Measurements from ENCODE around the gene SEC61A2.
"Not testable (repeated sequence)": the region's sequence is repeated elsewhere in the genome, so short reads cannot be mapped to it uniquely, and the experiment has no call there.

SEC61A2 gene

DNA sequence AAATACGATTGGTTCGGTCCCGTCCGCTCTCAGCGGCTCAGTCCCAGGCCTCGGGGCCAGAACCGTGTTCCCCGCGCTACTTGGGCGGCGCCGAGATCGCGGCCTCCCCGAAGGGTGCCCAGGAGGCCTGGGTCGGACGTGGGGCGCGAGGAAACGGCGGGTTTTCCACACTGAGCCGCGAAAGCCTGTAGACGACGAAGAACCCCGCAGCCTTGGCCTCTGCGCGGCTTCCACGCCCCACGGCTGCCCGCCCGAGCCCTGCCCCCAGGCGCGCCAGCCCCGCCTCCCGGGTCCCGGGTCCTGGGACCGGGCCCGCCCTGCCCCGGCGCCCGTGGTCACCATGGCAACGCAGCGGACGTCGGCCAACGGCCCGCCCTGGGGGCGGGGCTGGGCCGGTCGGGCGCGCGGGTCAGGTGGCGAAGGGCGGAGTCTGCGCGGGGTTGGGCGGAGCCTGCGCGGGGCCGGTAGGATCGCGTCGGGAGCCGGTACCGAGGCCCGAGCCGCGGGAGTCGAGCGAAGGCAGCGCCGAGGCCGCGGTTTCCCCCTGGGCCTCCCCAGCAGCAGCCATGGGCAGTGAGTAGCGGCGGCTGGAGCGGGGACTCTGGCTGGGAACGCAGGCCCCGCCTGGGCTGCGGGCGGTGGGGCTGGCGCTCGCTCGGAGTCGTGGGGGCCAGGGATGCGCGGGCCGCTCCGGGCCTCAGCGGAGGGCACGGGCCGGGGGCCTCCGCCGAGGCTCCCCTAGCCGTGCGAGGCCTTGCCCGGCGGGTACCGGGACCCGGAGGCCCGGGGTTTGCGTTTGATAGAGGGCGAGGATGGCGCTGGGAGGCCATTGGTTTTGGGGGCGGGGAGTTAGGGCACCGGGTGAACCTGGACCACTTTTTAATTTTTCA, at the start of gene SEC61A2:
TSS of gene SEC61A2 (plus strand) at position 456 of the 890 bp plus-strand sequence. CDS start at position 567, 111 bp downstream.
- intact Hi-C loops (cut with DNase I), result loop anchor here (1.0 to 2.0 kb wide), 3 partner anchors 61 to 87 kb away; partner anchors contain the start of genes DHTKD1, NUDT5 and UPF2
- DNase-seq, result peak; percentile 90 to 100 (median 96)

DNA sequence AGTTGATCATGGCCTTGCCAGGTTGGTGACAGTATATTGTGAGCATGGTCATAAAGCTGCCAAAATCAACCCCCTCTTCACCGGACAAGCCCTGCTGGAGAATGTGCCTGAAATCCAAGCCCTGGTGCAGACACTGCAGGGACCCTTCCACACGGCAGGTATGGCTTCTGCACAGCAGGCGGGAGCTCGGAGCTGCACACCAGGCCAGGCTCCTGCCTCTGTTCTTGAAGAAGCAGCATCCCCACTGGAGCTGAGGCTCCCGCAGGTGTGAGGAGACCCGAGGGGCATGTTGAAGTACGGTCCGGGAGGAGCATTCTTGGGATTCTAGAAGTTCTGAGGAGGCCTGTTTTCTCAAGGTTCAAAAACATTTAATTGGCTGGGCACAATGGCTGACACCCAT, 48.0 kb upstream of the SEC61A2 start:
- DNase-seq, result peak in 1 of 10 donors; percentile 77
- intact Hi-C loops (cut with DNase I), result no loop called here

GRCh38 chr10:12081879-12082557, 47.5 kb upstream of the SEC61A2 start:
- no peak for DNase-seq
- intact Hi-C loops (cut with DNase I), result no loop called here

DNA sequence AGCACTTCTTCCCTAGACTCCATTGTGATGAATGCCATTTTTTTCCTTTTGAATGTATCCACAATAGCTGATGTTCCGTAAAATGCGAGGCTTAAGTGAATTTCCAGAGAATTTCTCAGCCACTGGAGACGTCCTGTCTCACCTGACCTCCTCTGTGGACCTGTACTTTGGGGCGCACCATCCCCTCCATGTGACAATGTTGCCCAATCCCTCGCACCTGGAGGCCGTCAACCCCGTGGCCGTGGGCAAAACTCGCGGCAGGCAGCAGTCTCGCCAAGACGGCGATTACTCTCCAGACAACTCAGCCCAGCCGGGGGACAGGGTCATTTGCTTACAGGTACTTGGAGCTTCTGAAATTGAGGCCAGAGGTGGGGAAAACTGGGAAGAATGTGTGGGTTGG, 40.6 kb upstream of the SEC61A2 start:
- intact Hi-C loops (cut with DNase I), result no loop called here

DNA sequence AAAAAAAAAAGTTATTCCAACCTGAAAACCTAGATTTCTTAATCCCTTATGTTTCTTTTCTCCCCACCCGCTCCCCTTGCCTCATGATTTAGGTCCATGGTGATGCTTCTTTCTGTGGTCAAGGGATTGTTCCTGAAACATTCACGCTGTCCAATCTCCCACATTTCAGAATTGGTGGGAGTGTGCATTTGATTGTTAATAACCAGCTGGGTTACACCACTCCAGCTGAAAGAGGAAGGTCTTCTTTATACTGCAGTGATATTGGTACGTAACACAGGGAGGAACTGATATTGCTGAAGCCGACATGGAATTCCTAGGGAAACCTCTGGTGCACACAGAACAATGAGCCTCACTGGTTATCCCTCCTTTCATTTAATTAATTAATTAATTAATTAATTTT, 38.1 kb upstream of the SEC61A2 start:
- no peak for DNase-seq
- intact Hi-C loops (cut with DNase I), result no loop called here

More for the DNA sequence above, 40.6 kb upstream of the SEC61A2 start:
- no peak for DNase-seq

DNA sequence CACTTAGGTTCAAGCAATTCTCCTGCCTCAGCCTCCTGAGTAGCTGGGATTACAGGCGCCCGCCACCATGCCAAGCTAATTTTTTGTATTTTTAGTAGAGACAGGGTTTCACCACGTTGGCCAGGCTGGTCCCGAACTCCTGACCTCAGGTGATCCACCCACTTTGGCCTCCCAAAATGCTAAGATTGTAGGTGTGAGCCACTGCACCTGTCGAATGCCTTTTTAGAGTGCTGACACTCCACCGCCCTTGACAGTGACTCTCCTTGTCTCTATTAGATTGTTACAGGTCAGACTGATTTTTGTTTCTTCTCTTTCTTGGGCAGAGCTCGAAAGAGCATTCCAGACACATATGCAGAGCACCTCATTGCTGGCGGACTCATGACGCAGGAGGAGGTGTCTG, 32.1 kb upstream of the SEC61A2 start:
- DNase-seq; intact Hi-C loops (cut with DNase I): not testable (repeated sequence)

DNA sequence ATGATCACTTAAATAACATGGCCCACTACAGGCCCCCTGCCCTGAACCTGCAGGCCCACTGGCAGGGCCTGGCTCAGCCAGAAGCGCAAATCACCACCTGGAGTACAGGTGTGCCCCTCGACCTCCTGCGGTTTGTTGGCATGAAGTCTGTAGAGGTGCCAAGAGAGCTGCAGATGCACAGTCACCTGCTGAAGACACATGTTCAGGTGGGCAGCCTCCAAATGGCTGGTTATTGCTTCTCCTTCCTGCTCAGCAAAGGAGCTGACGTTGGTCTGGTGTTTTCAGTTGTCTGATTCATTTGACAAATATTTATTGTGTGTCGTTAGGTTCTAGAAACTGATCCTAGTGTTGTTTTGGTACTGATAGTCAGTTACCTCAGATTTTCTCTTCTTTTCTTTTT, 31.7 kb upstream of the SEC61A2 start:
- intact Hi-C loops (cut with DNase I), result no loop called here
- DNase-seq, result peak in 1 of 10 donors; percentile 66

DNA sequence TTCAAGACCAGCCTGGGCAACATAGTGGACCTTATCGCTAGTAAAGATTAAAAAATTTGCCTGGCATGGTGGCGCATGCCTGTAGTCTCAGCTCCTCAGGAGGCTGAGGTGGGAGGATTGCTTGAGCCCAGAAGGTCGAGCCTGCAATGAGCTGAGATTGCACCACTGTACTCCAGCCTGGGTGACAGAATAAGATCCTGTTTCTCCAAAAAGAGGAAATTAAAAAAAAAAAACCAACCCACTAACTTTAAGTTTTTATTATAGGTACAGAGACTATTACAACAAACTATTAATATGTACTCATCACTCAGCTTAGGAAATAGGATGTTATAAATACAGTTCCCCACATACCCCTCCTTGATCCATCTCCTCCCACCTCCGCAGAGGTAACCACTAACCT, 30.5 kb upstream of the SEC61A2 start:
- DNase-seq, result peak in 1 of 10 donors; percentile 14

GRCh38 chr10:12103802-12104201, 25.7 kb upstream of the SEC61A2 start:
- intact Hi-C loops (cut with DNase I), result no loop called here
- no peak for DNase-seq

More for the DNA sequence above, 30.5 kb upstream of the SEC61A2 start:
- intact Hi-C loops (cut with DNase I), result no loop called here

- intact Hi-C loops (cut with DNase I), result no loop called here
- peak in 1 of 10 donors; percentile 8 for DNase-seq
Observed at GRCh38 chr10:12107781-12108180, 21.7 kb upstream of the SEC61A2 start.

DNA sequence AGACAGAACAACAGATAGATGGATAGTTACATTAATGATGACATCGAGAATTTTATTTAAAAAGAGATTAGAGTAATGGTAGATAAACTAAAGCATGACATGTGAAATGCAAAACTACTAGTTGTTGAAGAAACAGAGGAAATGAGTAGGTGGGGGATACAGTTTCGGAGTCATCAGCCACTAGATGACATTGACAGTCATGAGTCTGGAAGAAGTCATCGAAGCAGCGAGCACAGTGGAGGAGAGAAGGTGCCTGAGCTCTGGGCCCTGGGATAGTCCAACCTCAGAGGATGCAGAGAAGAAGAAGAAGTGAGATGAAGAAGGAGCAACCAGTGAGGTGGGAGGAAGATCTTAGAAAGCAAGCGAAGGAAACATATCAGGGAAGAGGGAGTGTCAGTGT, 20.2 kb upstream of the SEC61A2 start:
- intact Hi-C loops (cut with DNase I), result no loop called here
- no peak for DNase-seq

DNA sequence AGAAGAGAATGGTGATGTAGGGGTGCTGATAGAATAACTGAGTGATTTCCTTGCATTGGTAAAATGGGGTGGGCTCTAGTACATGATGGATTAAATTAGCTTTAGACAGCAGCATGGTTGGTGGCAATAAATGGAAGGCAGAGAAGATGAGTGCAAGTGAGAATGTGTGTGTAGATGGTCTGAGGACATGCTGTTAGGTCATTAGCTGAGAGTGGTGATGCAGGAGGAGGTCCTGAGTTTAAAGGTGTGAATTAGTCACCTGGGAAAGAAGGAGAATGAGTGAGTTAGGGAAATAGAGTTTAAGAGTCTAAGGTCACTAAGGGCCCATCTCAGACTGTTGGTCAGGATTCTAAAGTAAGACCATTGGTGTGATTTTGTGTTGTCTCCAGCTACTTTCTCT, 17.9 kb upstream of the SEC61A2 start:
- intact Hi-C loops (cut with DNase I), result no loop called here
- no peak for DNase-seq

GRCh38 chr10:12113627-12114026, 15.8 kb upstream of the SEC61A2 start:
- no peak for DNase-seq
- intact Hi-C loops (cut with DNase I), result no loop called here

DNA sequence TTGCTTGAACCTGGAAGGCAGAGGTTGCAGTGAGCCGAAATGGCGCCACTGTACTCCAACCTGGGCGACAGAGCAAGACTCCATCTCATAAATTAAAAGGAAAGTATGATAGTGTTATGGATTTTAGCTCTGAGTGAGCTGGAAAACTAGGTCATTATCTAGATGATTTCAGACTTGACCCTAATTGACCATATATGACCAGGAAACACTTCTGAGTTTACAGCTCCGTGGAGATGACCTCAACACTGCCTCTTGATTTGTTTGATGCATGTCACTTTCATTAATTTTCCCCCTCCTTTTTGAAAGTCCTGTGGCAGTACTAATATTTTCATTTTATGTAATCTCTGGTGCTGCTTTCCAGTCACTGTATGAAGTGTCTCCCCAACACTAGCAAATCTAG, 7.8 kb upstream of the SEC61A2 start:
- intact Hi-C loops (cut with DNase I), result no loop called here
- no peak for DNase-seq

- DNase-seq, result peak in 4 of 10 donors; percentile 21 to 37 (median 28)
- intact Hi-C loops (cut with DNase I), result no loop called here
Observed at GRCh38 chr10:12130237-12130872, 878 bp downstream of the SEC61A2 start.

- DNase-seq, result no peak
- intact Hi-C loops (cut with DNase I), result no loop called here
Observed at GRCh38 chr10:12135631-12136030, 6.2 kb downstream of the SEC61A2 start.

DNA sequence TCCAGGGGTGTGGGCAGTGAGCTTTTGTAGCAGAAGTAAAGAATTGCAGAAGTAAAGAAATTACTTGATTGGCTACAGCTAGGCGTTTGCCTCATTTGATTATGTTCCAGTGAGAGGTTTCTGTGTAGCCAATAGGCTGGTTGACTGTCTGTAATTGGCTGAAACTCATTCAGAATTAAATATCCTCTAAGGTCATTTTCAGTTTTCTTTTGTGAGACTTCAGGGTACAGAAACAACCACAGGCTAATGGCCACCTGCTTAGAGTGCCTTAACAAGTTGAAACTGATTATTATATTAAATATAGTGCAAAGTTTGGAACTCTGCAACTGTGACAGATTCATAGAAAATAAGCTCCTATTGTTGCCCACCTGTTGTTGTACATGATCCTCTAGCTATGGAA, 10.6 kb downstream of the SEC61A2 start:
- intact Hi-C loops (cut with DNase I), result no loop called here
- no peak for DNase-seq

GRCh38 chr10:12144538-12144937, 15.1 kb downstream of the SEC61A2 start:
- no peak for DNase-seq
- intact Hi-C loops (cut with DNase I), result no loop called here

DNA sequence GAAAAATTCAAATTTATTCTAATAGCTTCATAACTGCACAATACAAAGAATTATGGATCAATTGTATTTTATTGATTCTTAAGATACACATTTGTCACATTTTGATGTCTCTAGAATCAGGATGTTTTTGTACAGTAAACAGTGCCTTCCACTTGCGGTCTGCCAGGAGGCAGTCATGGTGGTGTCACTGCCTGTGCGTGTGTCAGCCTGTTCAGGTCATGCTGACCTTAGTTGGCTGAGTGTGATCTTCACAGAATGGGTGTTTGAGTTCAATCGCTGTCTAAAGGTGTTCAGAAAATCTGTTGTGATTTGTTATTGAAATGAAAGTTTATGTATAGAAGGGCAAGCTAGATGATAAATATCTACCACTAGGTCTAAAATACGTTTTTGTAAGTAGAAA, 20.7 kb downstream of the SEC61A2 start:
- intact Hi-C loops (cut with DNase I), result no loop called here
- DNase-seq, result no peak

GRCh38 chr10:12154516-12154915, 25.0 kb downstream of the SEC61A2 start:
- intact Hi-C loops (cut with DNase I), result no loop called here
- DNase-seq, result no peak

All from posterior cingulate gyrus (tissue), 11 donors.